H4 (cell line): ENCODE data around the gene IL1RAPL2. TPM values are rescaled to one million over a fixed set of nuclear protein-coding genes. Genes with fewer than 3 reads are reported as not detected.
A peak's percentile ranks its signal among the peaks of the same experiment; 100 is the strongest.

Experiments used
- DNase-seq: peaks from one replicate; pipeline ENCODE4 v3.0.0-alpha.2; 2015; ENCODE audit warnings: low spot score
- total RNA-seq: library from RNA; depleted of rRNA; stranded (reverse); fragments of >200 nt; shearing (Covaris generic); gene quantifications from 2 replicates; pipeline ENCODE4 v1.2.3, GENCODE V29; 2014

The IL1RAPL2 gene
- total RNA-seq, 1 experiment from 2014 or later: 0.23 TPM

GRCh38 chrX:105700331-105700730 is 1134.3 kb downstream of the IL1RAPL2 start:
- DNase-seq: no peak

GRCh38 chrX:105701310-105702052 is 1135.5 kb downstream of the IL1RAPL2 start:
- peak; percentile 9 for DNase-seq

GRCh38 chrX:105703876-105704275 is 1137.9 kb downstream of the IL1RAPL2 start:
- DNase-seq: no peak

GRCh38 chrX:105706041-105706440 is 1140.0 kb downstream of the IL1RAPL2 start:
- no peak for DNase-seq

- DNase-seq: no peak
These were observed 1145.8 kb downstream of the IL1RAPL2 start for GRCh38 chrX:105711805-105712204.

GRCh38 chrX:105715746-105716145 is 1149.7 kb downstream of the IL1RAPL2 start:
- no peak for DNase-seq

GRCh38 chrX:105723966-105724735 is 1158.2 kb downstream of the IL1RAPL2 start:
- DNase-seq: peak; percentile 9

- no peak for DNase-seq
These were observed 1159.2 kb downstream of the IL1RAPL2 start for GRCh38 chrX:105725228-105725627.

- no peak for DNase-seq
These were observed 1172.2 kb downstream of the IL1RAPL2 start for GRCh38 chrX:105738162-105738561.

- DNase-seq: no peak
These were observed 1178.3 kb downstream of the IL1RAPL2 start for GRCh38 chrX:105744291-105744690.

- no peak for DNase-seq
These were observed 1178.9 kb downstream of the IL1RAPL2 start for GRCh38 chrX:105744946-105745345.

GRCh38 chrX:105745863-105746262 is 1179.9 kb downstream of the IL1RAPL2 start:
- DNase-seq: no peak

- peak; percentile 21 for DNase-seq
These were observed 1186.4 kb downstream of the IL1RAPL2 start for GRCh38 chrX:105752338-105752956.

GRCh38 chrX:105753411-105753810 is 1187.4 kb downstream of the IL1RAPL2 start:
- no peak for DNase-seq

GRCh38 chrX:105754286-105754964 is 1188.4 kb downstream of the IL1RAPL2 start:
- DNase-seq: no peak

GRCh38 chrX:105755109-105755508 is 1189.1 kb downstream of the IL1RAPL2 start:
- no peak for DNase-seq

- DNase-seq: no peak
These were observed 1192.8 kb downstream of the IL1RAPL2 start for GRCh38 chrX:105758754-105759153.

GRCh38 chrX:105759598-105759997 is 1193.6 kb downstream of the IL1RAPL2 start:
- no peak for DNase-seq

- peak; percentile 4 for DNase-seq
These were observed 1199.7 kb downstream of the IL1RAPL2 start for GRCh38 chrX:105765691-105766090.

- DNase-seq: no peak
These were observed 1207.8 kb downstream of the IL1RAPL2 start for GRCh38 chrX:105773801-105774200.

- no peak for DNase-seq
These were observed 1209.7 kb downstream of the IL1RAPL2 start for GRCh38 chrX:105775679-105776078.

GRCh38 chrX:105781804-105782203 is 1215.8 kb downstream of the IL1RAPL2 start:
- DNase-seq: no peak
